SK-N-SH treated with all-trans-retinoic acid at 6 μM for 48 hours (cell line): ENCODE measurements around the gene PRR35.

Source experiments
- ARNTL ChIP-seq: fragments of 450-650 bp; formaldehyde crosslinking; IDR thresholded peaks from 2 replicates; pipeline ENCODE4 v1.5.0; 2020; ENCODE audit warnings: low read depth, mild to moderate bottlenecking, moderate library complexity, borderline replicate concordance
- GLIS3 ChIP-seq: fragments of 250-450 bp; sonication (Bioruptor Pico); IDR thresholded peaks from 2 replicates; pipeline ENCODE4 v1.5.0; 2020; ENCODE audit warnings: mild to moderate bottlenecking, moderate library complexity
- PPARA ChIP-seq: fragments of 250-450 bp; sonication (Bioruptor Pico); IDR thresholded peaks from 2 replicates; pipeline ENCODE4 v1.5.0; 2020; ENCODE audit warnings: mild to moderate bottlenecking, borderline replicate concordance
- RARB ChIP-seq: fragments of 250-450 bp; sonication (Bioruptor Pico); IDR thresholded peaks from 2 replicates; pipeline ENCODE4 v1.8.0; 2021; ENCODE audit warnings: mild to moderate bottlenecking, moderate library complexity
- ZC3H10 ChIP-seq: fragments of 250-450 bp; sonication (Bioruptor Pico); IDR thresholded peaks from 2 replicates; pipeline ENCODE4 v1.5.1; 2021; ENCODE audit warnings: mild to moderate bottlenecking, moderate library complexity

The PRR35 gene

DNA sequence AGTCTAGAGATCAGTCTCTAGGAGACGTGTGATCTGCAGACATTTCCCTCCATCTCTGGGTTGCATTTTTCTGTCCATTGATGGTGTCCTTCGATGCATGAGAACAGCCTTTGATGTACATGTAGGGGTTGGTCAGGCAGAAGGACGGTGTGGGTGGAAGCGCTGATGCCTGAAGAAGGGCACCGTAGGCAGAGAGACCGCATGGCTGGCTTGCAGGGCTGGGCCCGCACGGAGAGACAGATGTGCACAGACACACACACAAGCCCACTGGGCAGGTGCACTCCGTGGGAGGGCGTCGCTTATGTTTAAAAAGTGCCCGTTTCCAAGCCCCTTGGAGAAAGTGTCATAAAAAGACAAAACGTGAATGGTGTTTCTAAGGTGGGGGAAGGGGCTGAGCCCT is 54.9 kb downstream of the PRR35 start (continued):
- no peak for TF ChIP-seq PPARA (CRISPR knock-in tag)
- TF ChIP-seq ARNTL, result no peak
- TF ChIP-seq RARB (CRISPR knock-in tag), result no peak
- no peak for TF ChIP-seq GLIS3
- no peak for TF ChIP-seq ZC3H10 (CRISPR knock-in tag)
